Urothelium cell line (cell line): ENCODE measurements around the gene KRTAP4-7.
"Not testable (repeated sequence)": the region's sequence is repeated elsewhere in the genome, so short reads cannot be mapped to it uniquely, and the experiment has no call there.

Experiments used
- DNase-seq: peaks from one replicate; pipeline ENCODE4 v3.0.0; 2011; ENCODE audit warnings: low spot score, mixed read lengths
- FAIRE-seq: peaks from 2 replicates; lab custom pipeline; 2011; peaks lifted over from hg19 to GRCh38; lab: Jason Lieb, UNC

KRTAP4-7 gene

DNA sequence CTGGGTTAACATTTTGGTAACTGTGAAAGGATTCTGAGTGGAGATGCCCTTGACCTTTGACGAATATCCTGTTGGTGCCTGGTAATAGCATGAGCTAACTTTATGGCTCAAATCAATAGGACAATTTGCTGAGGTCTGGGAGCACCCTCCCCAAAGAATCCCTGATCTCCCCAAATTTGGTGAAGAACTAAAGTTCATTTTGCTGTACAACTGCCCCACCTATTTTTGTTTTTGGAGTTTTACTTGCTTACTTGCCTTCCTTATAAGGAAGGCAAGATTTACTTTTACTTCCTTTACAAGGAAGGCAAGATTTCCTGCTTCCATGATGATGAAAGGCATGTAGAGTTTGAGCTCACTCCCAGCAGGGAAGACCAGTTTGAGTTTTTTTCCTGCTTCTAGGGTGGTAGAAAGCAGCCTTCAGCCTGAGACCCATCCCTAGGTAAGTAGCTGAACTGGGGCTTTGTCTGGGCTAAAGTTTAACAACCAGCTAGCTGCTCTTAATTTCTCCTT, 24.0 kb downstream of the KRTAP4-7 start:
- FAIRE-seq, result no peak
- DNase-seq, result no peak

DNA sequence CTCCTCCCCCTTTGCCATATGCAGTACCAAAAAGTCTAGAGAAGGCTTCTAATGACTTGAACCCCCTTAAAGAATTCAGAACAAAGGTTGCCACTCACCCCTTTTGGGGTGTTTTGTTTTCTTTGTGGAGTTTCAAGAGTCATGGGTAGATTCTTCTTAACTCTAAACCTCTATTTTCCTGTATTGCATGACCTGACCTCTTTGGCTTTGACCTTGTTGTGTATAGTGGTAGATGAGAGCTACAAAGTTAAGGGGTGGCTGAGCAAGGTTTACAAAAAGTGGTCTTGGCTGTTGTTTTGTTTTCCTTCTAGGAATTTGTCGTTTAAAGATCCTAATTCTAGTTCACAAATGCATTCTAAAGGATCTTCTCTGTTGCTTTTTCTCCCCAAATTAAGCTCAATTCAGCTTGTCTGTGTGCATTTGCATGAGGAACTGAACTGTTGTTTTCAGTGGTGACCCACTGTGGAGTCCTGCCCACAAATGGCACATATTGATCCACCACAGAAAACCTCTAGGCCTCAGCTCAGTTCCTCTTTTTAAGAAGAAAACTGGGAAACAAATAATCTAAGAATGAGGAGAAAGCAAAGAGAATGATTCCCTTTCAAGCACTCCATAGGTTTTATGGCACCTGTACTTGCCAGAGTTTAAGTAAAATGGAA, 24.9 kb downstream of the KRTAP4-7 start:
- DNase-seq, FAIRE-seq: not testable (repeated sequence)

DNA sequence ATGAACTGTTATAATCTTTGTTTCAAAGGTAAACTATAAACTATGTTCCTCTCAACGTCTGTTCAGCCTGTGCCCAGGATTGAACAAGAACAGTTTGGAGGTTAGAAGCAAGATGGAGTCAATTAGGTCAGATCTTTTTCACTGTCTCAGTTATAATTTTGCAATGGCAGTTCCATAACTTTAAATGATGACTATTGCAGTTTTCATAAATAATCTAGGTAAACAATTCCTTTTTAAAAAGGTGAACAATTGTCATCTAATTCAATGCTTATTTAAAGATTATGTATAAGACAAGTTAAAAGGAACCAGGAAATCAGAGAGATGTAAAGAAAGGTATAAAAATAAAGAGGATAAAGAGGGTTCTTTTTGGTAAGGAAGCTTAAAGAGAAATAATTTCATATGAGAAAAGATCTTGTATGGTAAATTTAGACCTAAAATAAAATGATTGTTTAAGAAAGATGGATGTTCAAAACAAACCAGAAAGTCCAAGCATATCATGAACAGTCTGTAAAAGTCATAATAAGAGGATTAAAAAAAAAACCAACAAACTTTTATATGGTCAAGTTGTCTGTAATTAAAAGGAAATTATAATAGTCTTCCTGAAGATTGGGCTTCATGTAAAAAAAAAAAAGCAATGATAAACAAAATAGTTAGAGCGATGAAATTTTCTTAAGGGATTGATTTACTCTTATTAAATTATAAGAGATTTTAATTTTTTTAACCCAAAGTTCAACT, 27.4 kb downstream of the KRTAP4-7 start:
- no peak for DNase-seq
- no peak for FAIRE-seq

DNA sequence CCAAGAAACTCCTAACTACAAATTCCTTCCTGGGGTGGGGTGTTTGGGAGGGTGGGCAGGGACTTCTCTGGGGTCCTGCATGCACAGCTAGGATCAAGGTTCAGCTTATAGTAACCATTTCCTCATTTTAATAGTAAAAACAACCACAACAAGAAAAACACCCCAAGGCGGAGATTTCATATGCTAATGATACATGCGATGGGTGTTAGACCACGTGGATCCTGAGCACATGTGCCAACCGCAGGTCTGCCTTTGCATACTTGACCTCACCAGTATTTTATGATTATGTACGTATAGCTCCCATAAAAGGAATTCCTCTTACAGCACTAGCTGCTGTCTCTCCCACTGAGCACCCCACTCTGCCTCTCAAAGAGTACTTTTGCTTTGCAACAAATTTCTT, 32.3 kb downstream of the KRTAP4-7 start:
- FAIRE-seq (no peak), DNase-seq (no peak)

DNA sequence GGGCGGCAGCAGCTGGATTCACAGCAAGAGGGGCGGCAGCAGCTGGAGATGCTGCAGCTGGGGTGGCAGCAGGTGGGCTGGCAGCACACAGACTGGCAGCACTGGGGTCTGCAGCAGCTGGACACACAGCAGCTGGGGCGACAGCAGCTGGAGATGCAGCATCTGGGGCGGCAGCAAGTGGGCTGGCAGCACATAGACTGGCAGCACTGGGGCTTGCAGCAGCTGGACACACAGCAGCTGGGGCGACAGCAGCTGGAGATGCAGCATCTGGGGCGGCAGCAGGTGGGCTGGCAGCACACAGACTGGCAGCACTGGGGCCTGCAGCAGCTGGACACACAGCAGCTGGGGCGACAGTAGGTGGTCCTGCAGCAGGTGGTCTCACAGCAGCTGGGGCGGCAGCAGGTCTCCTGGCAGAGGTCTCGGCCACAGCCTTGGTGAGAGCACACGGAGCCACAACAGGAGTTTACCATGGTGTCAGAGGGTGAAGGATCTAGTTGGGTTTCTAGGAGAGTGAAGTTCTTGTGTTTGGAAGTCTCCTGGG, 34.0 kb downstream of the KRTAP4-7 start, which contains the start of gene KRTAP4-11:
Gene KRTAP4-11, minus strand, starts transcription at position 528 of the 541 bp plus-strand sequence. Its CDS starts 58 bp downstream, at position 470.
- DNase-seq, FAIRE-seq: not testable (repeated sequence)

DNA sequence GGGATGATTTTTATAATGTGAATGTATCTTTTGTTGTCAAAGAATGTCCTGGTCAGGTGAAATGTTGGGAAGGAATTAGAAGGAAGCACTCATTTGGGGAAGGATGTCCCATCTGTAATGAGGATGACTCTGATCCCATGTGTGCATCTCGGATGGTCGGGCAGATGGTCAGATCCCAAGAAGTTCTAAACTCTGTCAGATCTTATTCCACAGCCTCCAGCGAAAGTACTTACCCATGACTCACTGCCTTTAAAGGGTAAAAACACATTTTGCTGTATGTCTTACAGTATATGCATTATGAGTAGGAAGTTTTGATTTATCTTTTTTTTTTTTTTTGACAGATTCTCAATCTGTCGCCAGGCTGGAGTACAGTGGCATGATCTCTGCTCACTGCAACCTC, 34.8 kb downstream of the KRTAP4-7 start:
- FAIRE-seq, result no peak
- DNase-seq, result no peak

DNA sequence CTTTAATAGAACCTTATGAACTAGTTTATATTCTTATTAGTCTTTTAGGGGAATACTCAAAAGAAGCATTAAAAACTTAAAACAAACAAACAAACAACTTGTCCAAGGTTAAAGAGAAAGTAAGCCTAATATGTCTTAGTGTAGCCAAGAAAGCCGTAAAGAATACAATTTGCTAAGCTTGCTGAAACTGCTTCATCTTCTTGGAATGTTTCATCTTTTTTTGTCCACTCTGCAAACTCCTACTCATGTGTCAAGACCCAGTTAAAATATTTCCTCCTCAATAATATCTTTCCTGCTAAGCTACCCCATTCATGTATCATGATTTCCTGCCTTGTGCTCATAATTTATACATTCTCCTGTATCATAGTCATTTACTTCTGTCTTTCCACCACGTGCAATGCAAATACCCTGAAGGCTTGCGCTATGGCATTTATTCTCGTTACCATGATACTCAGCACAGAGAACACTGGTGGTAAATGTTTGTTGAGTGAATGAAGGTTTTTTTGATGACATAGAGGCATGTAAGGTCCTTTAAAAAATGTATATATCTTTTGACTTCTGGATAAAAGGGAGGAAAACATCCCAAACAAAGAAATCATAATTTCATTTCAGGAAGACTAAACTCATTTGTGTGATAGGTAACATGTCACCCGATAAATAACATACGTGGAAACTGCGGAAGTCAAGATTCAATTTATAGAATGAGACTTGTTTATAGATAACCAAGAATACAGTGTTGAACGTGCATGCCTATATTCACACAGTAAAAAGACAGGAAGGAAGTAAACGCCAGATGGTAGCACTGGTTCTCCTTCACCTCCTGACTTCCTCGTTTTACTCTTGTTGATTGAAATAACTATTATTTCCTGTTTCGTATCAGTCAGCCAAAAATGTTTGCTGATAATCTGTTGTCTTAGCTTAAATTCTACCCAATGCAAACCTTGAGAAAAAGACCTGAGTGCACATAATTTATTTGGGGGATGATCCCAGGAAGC, 36.0 kb downstream of the KRTAP4-7 start:
- not testable (repeated sequence) for DNase-seq, FAIRE-seq

DNA sequence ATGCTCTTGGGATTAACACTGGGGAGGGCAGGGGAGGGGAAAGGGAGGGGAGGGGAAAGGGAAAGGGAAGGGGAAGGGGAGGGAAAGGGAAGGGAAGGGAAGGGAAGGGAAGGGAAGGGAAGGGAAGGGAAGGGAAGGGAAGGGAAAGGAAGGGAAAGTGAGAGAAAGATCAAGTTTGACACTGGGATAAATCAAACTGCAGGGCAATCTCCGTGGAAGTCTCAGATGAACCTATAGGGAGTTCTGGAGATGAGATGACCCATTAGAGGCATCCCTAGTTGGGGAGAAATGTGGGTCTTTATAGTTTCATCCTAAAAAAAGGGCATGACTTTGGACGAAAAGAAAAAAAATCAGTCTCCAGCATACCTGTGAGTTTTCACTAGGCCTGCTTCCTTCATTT, 37.8 kb downstream of the KRTAP4-7 start:
- DNase-seq (no peak), FAIRE-seq (no peak)

DNA sequence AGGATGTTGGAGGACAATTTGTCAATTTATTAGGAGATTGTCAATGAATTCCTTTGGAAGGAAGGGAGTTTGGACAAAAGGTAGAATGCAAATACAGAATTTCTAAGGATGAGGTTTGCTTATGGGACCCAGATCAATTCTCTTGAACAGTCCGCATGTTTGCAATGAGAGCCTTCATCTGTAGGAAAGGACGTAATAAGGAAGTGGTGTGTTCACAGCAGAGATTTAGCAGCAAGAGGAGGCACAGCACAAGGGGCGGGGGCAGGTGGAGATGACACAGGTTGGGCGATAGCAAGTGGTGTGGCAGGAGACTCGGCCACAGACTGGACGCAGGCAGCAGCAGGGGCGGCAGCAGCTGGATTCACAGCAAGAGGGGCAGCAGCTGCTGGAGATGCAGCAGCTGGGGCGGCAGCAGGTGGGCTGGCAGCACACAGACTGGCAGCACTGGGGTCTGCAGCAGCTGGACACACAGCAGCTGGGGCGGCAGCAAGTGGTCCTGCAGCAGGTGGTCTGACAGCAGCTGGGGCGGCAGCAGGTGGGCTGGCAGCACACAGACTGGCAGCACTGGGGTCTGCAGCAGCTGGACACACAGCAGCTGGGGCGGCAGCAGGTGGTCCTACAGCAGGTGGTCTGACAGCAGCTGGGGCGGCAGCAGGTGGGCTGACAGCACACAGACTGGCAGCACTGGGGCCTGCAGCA, 39.5 kb downstream of the KRTAP4-7 start:
- DNase-seq, FAIRE-seq: not testable (repeated sequence)

DNA sequence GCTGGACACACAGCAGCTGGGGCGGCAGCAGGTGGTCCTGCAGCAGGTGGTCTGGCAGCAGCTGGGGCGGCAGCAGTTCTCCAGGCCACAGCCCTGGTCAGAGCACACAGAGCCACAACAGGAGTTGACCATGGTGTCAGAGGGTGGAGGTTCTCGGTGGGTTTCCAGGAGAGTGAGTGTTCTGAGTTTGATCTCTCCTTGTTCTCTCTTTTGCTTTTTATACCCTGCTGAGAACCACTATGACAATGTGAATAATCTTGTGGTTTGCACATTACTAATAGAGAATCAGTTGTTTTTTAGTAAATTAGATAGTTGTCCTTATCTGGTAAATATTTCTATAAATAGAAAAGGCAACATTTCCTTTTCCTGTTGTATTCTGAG, 40.0 kb downstream of the KRTAP4-7 start, which contains the start of gene KRTAP4-12:
Gene KRTAP4-12, minus strand, starts transcription at position 192 of the 381 bp plus-strand sequence. Its CDS starts 60 bp downstream, at position 132.
- FAIRE-seq, DNase-seq: not testable (repeated sequence)

DNA sequence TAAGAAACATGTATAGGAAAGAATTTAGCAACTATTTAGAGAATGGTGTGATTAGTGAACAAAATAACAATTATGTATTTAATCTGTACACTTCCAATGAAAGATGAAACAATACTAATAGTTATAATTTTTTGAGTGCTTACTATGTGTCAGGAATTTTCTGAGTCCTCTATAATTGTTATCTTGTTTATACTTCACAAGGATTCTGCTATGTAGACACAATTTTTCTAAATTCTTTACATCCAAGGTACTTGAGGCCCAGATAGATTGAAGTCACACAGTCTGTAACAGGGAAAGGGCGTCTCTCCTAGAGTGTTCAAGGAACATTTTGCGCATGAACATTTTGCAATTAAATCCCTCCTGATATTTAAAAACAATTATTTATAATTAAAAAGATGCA, 41.1 kb downstream of the KRTAP4-7 start:
- DNase-seq (no peak), FAIRE-seq (no peak)

DNA sequence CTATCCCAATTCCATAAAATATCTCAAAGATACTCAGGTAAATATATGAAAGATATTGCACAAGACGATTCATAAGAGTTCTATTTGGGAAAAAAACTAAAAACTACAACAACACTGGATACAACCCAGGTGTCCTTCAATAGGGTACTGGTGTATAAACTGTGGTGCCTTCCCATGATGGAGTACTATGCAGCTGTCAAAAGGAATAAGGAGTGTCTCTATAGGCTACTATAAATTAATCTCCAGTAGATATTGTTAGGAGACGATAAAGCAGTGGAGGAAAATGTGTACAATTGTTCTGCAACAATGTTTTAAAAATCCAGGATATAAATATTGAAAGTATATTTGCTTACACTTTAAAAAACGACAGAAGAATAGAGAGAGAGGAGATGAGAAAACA, 42.5 kb downstream of the KRTAP4-7 start:
- DNase-seq (no peak), FAIRE-seq (no peak)

DNA sequence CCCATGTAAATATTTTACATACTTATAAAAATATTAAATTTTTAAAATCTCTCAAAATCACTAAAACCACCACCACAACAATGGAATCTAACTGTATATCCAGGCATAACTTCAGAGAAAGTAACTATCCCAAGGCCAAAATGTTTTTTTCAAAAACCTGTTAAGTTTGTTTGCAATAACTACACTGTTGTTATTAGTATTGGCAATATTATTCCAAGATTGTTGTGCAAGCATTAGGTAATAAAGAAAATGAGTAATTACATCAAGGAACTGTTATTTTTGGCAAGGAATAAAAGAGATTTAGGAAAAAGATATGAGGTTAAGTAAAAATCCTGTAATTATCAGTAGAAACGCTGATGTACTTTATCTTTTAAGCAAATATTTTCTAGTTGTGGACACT, 43.4 kb downstream of the KRTAP4-7 start:
- FAIRE-seq (no peak), DNase-seq (no peak)

DNA sequence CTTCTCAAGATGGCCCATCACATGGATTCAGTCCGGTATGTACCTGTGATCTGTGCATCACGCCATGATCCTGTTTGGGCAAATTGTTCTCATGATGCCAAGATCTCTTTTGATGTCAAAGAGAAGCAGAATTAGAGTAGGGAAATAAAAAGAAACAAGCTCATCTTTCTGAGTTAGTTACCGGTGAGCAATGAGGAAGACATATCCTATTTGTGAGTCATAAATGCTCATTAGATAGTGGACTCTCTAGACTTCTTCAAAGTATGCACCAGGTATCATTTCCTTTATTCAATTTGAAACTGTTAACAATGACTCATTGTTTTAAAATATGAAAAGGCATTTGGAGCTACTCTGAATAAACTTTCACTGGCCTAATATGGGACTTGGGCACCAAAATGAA, 48.0 kb downstream of the KRTAP4-7 start:
- peak; percentile 32 for DNase-seq
- peak; percentile 42 for FAIRE-seq

DNA sequence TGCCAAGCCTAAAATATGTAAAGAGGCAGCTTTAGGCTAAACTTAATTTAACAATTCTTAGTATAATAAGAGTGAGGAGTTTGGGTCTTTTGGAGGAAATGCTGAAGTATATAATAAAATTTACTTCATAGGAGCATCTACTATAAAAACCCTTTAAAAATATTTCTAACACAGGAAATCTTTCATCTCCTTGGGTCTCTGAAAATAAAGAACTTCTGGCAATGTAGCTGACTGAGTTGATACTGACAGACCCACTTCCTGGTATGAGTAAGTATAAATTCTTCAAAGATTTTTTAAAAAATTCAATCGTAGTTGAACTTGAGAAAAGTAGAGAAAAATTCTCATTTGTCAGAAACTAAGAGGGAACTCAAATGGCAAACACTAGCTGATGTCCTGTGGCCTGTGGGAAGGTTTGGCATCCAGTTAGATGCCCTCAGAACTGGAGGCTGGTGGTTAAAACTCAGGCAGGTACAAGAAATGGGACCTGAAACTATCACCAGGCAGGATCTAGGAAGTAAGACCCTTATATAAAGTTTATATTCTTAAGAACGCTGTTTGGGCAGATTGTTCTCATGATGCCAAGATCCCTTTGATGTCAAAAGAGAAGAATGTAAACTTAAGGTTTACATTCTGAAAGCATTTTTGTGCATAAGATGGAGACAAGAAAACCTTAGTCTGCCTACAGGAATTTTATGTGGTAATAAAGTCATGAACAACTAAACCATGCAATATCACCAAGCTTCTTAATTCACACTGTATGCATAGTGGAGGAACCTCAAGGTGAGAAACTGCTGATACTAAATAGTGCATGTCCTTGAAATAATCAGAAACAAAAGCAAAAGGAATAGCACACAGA, 50.2 kb downstream of the KRTAP4-7 start:
- DNase-seq (no peak), FAIRE-seq (no peak)
